ENCODE results near the gene MEGF11.

DNA sequence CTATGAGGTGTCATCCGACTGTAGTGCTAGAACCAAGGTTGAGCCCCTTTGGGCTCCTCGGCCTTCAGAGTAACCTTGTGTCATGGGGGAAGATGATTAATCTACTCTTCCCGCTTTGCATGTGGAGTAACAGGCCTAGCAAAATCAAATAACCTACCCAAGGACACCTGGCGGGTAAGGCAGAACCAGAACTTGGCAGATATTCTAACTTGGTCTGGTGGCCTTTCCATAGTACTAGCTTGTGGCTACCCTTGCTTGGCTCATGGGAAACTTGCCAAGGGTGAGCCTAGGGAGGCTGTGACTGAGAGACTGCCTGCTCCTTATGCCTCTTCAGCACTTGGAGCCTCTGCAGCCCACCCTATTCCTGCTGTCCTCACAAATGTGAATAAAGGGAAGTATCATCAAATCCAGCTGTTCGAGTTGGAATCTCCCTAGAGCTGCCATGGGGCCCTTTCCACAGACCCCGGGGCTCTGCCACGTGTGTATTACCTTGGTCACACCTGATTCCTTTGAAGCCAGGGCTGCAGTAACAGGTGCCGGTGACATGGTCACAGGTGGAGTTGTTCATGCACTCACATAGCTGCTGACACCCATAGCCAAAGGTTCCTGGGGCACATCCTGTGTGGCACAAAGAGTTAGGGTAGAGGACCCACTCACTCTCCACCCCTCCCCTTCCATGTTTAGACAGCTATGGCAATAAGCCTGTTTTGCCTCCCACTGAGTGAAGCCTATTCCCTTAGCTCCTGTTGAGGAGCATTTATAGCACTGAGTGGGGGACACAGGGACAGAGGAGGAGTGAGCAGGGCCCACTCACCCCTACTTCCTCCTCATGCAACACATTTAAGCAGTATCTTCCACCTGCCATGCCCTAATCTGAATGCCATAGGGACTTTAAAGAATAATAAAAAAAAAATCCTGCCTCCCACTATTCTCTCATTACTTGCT lies 338.3 kb downstream of the MEGF11 start:
- TF ChIP-seq EZH2 (IDR thresholded peaks at IDR 0.05) (no peak), POLR2AphosphoS5 (IDR thresholded peaks at IDR 0.05; ENCODE audit: borderline replicate concordance, low read depth, low read length) (no peak), FOXP2 (optimal IDR thresholded peaks at IDR 0.05; ENCODE audit: control extremely low read depth, extremely low read length, insufficient read depth) (no peak)
